ENCODE results near the gene C10orf90.

The C10orf90 gene

GRCh38 chr10:126659750-126660149, 10.7 kb downstream of the C10orf90 start:
- no peak for TF ChIP-seq REST (IDR thresholded peaks at IDR 0.05; ENCODE audit: insufficient read depth in 1 of 2, low read depth in 2 of 2, low read length in 2 of 2)
- TF ChIP-seq POLR2AphosphoS5 (IDR thresholded peaks at IDR 0.05; ENCODE audit: low read depth, low read length), result no peak
- no peak for TF ChIP-seq SIN3A (IDR thresholded peaks at IDR 0.05; ENCODE audit: borderline replicate concordance, insufficient read depth, low read length)
- TF ChIP-seq TAF1 (IDR thresholded peaks at IDR 0.05; ENCODE audit: borderline replicate concordance, insufficient read depth, low read length), result no peak
- TF ChIP-seq FOXP2 (optimal IDR thresholded peaks at IDR 0.05; ENCODE audit: borderline replicate concordance, extremely low read depth, extremely low read length, insufficient read depth), result no peak

- TF ChIP-seq REST (IDR thresholded peaks at IDR 0.05; ENCODE audit: insufficient read depth in 1 of 2, low read depth in 2 of 2, low read length in 2 of 2) (no peak), SIN3A (IDR thresholded peaks at IDR 0.05; ENCODE audit: borderline replicate concordance, insufficient read depth, low read length) (no peak), TAF1 (IDR thresholded peaks at IDR 0.05; ENCODE audit: borderline replicate concordance, insufficient read depth, low read length) (no peak), POLR2AphosphoS5 (IDR thresholded peaks at IDR 0.05; ENCODE audit: low read depth, low read length) (no peak), FOXP2 (optimal IDR thresholded peaks at IDR 0.05; ENCODE audit: borderline replicate concordance, extremely low read depth, extremely low read length, insufficient read depth) (no peak)
These were observed 11.6 kb downstream of the C10orf90 start for GRCh38 chr10:126658928-126659327.

DNA sequence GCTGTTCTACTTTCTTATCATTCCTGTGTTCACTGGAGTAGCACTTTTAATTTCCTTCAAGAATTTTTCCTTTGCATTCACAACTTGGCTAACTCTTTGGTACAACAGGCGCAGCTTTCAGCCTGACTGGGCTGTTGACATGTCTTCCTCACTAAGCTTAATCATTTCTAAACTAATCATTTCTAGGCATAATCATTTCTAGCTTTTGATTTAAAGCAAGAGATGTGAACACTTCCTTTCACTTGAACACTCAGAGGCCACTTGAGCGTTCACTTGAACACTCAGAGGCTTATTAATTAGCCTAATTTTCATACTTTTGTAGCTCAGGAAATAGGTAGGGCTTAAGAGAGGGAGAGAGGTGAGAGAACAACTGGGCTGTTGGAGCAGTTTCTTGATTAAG, 15.9 kb downstream of the C10orf90 start:
- no peak for TF ChIP-seq TAF1 (IDR thresholded peaks at IDR 0.05; ENCODE audit: borderline replicate concordance, insufficient read depth, low read length)
- no peak for TF ChIP-seq SIN3A (IDR thresholded peaks at IDR 0.05; ENCODE audit: borderline replicate concordance, insufficient read depth, low read length)
- no peak for TF ChIP-seq FOXP2 (optimal IDR thresholded peaks at IDR 0.05; ENCODE audit: borderline replicate concordance, extremely low read depth, extremely low read length, insufficient read depth)
- no peak for TF ChIP-seq REST (IDR thresholded peaks at IDR 0.05; ENCODE audit: insufficient read depth in 1 of 2, low read depth in 2 of 2, low read length in 2 of 2)
- no peak for TF ChIP-seq POLR2AphosphoS5 (IDR thresholded peaks at IDR 0.05; ENCODE audit: low read depth, low read length)

GRCh38 chr10:126651467-126651866, 19.0 kb downstream of the C10orf90 start:
- TF ChIP-seq TAF1 (IDR thresholded peaks at IDR 0.05; ENCODE audit: borderline replicate concordance, insufficient read depth, low read length), result no peak
- TF ChIP-seq POLR2AphosphoS5 (IDR thresholded peaks at IDR 0.05; ENCODE audit: low read depth, low read length), result no peak
- TF ChIP-seq FOXP2 (optimal IDR thresholded peaks at IDR 0.05; ENCODE audit: borderline replicate concordance, extremely low read depth, extremely low read length, insufficient read depth), result no peak
- TF ChIP-seq SIN3A (IDR thresholded peaks at IDR 0.05; ENCODE audit: borderline replicate concordance, insufficient read depth, low read length), result no peak
- no peak for TF ChIP-seq REST (IDR thresholded peaks at IDR 0.05; ENCODE audit: insufficient read depth in 1 of 2, low read depth in 2 of 2, low read length in 2 of 2)

- TF ChIP-seq SIN3A (IDR thresholded peaks at IDR 0.05; ENCODE audit: borderline replicate concordance, insufficient read depth, low read length) (no peak), TAF1 (IDR thresholded peaks at IDR 0.05; ENCODE audit: borderline replicate concordance, insufficient read depth, low read length) (no peak), REST (IDR thresholded peaks at IDR 0.05; ENCODE audit: insufficient read depth in 1 of 2, low read depth in 2 of 2, low read length in 2 of 2) (no peak)
These were observed 20.3 kb downstream of the C10orf90 start for GRCh38 chr10:126650161-126650560.
